HG03460 (cell line): ENCODE measurements around the gene EFHB.
"Not testable (repeated sequence)": the region's sequence is repeated elsewhere in the genome, so short reads cannot be mapped to it uniquely, and the experiment has no call there.

Experiments
- ATAC-seq: cut with Tn5 transposase; IDR thresholded peaks from one replicate; pipeline ENCODE4 v1.9.1; 2021; ENCODE audit not compliant: unreplicated experiment

The EFHB gene

DNA sequence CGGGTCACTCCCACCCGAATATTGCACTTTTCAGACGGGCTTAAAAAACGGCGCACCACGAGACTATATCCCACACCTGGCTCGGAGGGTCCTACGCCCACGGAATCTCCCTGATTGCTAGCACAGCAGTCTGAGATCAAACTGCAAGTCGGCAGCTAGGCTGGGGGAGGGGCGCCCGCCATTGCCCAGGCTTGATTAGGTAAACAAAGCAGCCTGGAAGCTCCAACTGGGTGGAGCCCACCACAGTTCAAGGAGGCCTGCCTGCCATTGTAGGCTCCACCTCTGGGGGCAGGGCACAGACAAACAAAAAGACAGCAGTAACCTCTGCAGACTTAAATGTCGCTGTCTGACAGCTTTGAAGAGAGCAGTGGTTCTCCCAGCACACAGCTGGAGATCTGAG, 78.7 kb downstream of the EFHB start:
- ATAC-seq: not testable (repeated sequence)

DNA sequence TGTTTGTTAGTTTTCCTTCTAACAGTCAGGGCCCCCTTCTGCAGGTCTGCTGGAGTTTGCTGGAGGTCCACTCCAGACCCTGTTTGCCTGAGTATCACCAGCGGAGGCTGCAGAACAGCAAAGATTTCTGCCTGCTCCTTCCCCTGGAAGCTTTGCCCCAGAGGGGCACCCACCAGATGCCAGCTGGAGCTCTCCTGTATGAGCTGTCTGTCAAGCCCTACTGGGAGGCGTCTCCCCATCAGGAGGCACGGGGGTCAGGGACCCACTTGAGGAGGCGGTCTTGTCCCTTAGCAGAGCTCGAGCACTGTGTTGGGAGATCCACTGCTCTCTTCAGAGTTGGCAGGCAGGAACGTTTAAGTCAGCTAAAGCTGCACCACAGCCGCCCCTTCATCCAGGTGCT, 87.4 kb downstream of the EFHB start:
- ATAC-seq: not testable (repeated sequence)
